ENCODE results near the gene DAAM1.

DAAM1 gene

DNA sequence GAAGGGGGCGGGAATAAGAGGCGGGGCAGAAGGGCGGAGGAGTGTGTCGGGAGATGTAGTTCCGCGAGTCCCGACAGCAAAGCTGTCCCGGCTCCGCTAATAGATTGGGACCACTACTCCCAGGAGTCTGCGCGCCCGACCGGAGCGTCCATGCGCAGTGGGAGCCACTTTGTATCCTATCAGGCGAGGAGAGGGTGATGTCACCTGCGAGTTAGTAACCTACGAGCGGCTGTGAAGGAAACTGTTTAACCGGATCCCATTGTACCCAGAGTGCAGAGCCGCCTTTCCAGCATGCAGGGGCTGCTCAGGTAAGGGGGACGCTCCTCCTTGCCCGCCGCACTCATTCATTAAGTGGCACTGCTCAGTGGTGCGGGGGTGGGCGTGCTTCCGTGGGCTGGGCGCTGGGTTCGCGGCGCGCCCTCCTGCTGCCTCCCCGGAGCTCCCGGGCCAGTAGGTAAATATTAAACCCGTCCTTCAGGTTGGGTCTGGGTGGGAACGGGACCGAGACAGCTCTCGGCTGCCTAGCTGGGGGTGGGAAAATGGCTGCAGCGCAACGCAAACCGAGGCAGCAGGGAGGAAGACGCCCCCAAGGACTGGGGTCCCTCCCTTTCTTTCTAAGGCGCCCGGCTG is at the start of gene DAAM1:
Gene DAAM1 (plus strand): TSS at position 207 of the 630 bp plus-strand sequence. CDS start 74,811 bp downstream, outside the sequence.
- DNase-seq (ENCODE audit: low read depth in 2 of 2) = peak; percentile 82 to 90

DNA sequence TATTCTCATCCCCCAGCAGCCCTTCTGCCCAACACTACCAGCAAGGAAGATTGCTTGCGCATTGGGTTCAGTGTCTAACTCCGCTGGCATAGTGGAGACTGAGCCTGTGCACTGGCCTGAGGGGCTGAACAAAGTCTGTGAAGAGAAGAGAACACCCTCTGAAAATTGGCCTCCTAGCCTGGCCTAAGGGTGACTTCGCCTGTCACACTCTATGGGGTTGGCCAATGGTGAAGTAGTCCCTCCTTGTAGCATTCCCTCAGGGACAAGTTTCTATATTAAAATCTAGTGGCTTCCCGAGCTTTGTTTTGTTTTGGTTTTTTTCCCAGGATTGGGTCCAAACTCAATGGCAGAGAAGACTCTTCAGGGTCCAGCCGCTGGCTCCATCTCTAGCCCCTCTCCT is 49.1 kb upstream of the DAAM1 start:
- no peak for DNase-seq (ENCODE audit: low read depth in 2 of 2)

DNA sequence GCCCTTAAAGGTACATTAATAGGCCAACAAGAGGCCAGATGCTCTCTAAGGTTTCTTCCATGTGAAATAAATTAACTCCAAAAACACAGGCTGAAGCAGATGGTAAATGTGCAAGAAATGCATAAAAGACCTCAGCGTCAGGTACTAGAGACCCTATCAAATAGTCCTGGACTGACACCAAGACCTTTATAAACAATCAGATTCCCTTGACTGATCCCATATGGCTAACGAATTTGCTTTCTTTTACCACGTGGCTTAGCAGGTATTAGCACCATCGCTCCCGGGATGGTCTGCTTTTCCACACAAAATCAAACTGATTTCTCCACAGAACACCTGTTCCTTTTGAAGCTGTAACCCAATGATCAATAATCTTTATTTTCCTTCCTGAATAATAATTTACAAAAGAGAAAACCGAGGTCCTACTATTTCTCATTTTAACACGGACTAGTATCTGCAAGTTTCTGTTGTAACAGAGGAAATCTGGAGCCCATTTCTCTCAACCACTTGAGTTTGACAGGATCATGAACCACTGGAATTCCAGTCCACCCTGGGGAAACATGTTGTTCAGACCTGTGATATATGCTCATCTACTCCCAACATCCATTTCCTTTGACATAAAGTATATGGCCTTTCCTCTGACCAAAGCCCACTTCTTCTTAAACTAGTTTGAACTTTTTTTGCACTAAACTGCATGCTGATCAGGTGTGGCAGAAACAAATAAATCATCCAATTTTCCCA is 48.2 kb upstream of the DAAM1 start:
- no peak for DNase-seq (ENCODE audit: low read depth in 2 of 2)

DNA sequence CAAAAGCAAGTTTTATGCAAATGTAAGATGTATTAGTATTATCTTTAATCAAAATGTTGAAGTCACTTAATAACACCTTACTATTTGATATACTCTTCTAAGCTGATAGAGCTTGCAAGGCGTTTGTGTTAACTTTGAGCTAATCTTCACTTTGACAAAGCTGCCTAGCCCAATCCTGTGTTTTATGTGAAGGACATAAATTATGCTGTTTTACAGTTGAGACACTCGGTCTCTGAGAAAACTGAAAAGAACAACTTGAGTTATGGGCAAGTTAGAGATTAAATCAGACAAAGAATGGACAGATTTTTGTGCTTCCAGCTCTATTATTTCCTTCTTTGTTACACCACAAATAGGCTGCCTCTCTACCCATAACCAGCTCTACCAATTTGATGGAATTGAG is 42.0 kb upstream of the DAAM1 start:
- DNase-seq (ENCODE audit: low read depth in 2 of 2) = no peak

DNA sequence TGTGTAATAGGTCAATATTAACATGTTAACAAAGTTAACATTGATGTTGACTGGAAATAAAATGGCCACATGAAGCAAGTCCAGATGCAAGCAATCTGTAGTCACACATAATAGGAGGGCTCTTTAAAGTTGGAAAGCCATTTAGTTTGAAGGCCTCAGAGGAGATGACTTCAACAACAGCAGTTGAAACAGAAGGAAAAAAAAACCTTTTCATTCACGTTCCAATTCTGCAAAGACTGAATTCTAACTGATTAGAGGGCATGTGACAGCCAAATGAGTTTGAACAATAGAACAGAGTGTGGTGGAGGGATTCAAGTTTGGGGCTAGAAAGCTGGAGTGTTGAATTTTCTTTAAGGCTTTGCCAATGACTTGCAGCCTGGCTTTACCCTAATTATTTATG is 41.5 kb upstream of the DAAM1 start:
- no peak for DNase-seq (ENCODE audit: low read depth in 2 of 2)

DNA sequence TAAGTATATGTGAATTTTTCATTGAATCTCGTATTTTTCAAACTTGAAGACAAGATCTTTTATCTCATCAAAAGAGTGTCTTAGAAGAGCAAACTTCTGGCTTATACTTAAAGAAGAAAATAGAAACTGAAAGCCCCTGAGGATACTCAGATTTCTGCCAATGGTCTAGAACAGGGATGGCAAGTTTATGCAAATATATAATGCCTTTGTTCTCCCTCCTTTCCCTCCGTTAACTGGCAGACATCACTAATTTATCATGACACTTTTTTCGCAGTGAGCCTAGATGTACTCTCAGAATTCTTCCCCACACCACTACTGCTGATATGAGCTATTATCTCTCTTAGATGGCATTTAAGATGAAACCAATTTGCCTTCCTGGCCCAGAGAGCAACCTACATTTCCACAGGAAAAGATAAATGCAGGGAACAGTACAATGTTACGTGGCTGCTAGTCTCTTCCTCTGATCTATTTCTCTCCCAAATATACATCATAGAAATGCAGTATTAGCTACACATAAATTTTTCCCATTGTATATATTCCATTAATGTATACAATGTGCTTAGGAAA is 40.0 kb upstream of the DAAM1 start:
- no peak for DNase-seq (ENCODE audit: low read depth in 2 of 2)

DNA sequence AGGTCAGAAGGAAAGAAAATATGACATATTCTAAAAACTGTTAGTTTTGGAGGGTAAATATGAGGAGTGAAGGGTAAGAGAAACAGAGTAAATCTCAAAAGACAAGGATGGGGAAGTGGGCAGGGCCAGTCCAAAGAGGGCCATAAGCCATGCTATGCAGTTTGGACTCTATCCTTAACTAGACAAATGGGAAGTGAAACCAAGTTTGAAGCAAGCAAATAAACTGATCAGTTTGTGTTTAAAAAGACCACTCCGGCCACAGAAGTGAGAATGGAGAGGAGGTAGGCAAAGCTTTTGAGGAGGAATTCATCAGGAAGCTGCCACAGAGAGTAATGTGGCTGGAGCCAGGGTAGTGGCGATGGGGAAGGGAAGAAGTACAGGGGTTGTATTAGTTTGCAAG is 37.5 kb upstream of the DAAM1 start:
- DNase-seq (ENCODE audit: low read depth in 2 of 2) = no peak

DNA sequence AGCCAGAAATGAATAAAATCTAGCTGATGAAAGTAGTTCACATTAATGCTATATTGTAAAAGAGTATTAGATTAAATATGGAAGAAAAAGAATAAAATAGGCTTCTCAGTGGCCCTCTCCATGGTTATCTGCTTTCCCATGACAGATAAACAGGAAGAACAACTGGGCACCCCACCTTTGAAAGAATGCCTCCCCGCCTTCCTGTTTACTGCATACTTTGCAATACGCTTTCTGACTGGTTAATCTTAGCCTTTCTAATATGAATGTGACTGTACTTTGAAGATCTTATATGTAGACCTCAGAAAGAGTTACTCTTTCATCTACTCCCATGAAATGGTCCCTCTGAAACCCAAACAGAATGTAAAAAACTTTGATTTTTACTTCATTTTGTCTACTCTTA is 34.1 kb upstream of the DAAM1 start:
- DNase-seq (ENCODE audit: low read depth in 2 of 2) = no peak

DNA sequence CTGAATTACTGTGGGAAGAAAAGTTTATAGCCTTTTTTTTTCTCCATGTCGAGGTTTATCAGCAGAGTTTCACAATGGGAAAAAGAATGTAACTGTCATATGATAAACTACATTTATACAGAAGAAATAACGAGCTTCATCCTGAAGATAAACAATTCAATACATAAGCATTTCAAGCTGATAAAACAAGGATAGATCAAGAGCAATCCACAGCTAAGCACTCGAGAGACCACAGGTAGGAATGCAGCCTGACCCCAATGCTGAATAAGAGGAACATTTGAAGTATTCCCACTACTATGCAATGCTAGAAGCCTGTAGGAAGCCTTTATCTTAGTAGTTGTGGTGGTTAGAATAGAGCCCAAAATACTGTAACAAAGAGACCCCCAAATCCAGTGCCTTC is 32.6 kb upstream of the DAAM1 start:
- no peak for DNase-seq (ENCODE audit: low read depth in 2 of 2)

- no peak for DNase-seq (ENCODE audit: low read depth in 2 of 2)
Observed at GRCh38 chr14:59159169-59159568, 29.3 kb upstream of the DAAM1 start.

- no peak for DNase-seq (ENCODE audit: low read depth in 2 of 2)
Observed at GRCh38 chr14:59160506-59160905, 28.0 kb upstream of the DAAM1 start.

- DNase-seq (ENCODE audit: low read depth in 2 of 2) = no peak
Observed at GRCh38 chr14:59161561-59162175, 26.8 kb upstream of the DAAM1 start.

DNA sequence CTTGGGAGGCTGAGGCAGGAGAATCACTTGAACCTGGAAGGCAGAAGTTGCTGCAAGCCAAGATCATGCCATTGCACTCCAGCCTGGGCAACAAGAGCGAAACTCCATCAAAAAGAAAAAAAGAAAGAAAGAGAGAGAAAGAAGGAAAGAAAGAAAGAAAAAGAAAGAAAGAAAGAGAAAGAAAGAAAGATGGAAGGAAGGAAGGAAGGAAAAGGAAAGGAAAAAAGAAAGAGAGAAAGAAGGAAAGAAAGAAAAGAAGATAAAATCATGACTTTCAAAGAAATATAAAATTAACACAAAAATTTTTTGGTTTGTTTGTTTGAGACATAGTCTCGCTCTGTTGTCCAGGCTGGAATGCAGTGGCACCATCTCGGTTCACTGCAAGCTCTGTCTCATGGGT is 22.2 kb upstream of the DAAM1 start:
- DNase-seq (ENCODE audit: low read depth in 2 of 2) = no peak

DNA sequence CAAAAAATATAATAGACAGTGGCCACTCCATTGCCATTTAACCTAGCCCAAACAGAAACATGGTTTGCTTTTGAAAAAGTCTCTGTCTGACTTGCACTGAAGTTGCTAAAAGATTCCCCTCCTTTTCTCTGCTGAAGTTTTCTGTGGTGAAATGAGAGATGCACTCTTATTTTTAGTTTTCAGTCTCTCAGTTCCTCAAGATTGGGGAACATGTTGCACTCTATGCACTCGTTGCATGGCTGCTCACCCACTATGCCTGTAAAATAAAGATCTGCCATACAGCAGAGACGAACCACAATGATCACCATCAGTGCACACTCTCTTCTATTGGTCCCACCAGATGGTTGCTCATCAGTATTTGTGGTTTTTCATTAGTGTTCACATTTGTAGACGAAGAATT is 13.1 kb upstream of the DAAM1 start:
- no peak for DNase-seq (ENCODE audit: low read depth in 2 of 2)

- no peak for DNase-seq (ENCODE audit: low read depth in 2 of 2)
Observed at GRCh38 chr14:59176765-59177164, 11.7 kb upstream of the DAAM1 start.

GRCh38 chr14:59177262-59177661 is 11.2 kb upstream of the DAAM1 start:
- no peak for DNase-seq (ENCODE audit: low read depth in 2 of 2)

- no peak for DNase-seq (ENCODE audit: low read depth in 2 of 2)
Observed at GRCh38 chr14:59181791-59182190, 6.7 kb upstream of the DAAM1 start.

GRCh38 chr14:59182641-59183040 is 5.8 kb upstream of the DAAM1 start:
- no peak for DNase-seq (ENCODE audit: low read depth in 2 of 2)

GRCh38 chr14:59183150-59183549 is 5.3 kb upstream of the DAAM1 start:
- no peak for DNase-seq (ENCODE audit: low read depth in 2 of 2)

DNA sequence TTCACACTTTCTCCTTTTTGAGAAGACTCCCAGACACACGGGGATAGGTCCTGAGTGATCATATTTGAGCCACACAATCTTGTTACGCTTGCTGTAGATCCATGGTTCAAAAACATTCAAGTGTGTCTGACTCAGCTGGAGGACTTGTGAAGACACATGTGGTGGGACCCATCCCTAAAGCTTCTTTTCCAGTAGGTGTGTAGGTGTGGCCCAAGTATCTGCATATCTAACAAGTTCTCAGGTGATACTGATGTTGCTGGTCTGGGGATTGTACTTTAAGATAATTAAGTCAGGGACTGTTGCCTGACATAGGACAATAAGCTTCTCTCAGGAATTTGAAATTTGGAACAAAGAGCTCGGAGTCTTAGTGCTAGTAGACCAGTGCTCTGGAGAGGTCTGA is 4.1 kb upstream of the DAAM1 start:
- DNase-seq (ENCODE audit: low read depth in 2 of 2) = no peak

GRCh38 chr14:59185676-59186075 is 2.8 kb upstream of the DAAM1 start:
- no peak for DNase-seq (ENCODE audit: low read depth in 2 of 2)

DNA sequence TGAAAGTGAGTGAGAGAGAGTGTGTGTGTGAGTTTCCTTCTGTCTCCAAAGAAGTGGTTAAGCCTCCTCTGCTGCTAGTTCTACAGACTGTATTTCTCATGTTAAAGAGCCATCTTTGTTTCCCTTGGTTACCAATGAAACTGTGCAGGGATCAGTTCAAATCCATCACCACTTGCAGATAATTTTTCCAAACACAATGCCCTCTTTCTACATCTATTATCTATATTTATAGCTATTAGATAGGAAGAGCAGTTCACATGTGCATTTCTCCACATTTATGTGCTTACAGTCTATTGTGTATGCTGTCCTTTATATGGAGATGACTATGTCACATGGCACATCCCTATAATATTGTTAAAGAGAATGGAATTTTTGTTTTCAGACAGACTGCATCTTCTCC is 2.2 kb upstream of the DAAM1 start:
- no peak for DNase-seq (ENCODE audit: low read depth in 2 of 2)

DNA sequence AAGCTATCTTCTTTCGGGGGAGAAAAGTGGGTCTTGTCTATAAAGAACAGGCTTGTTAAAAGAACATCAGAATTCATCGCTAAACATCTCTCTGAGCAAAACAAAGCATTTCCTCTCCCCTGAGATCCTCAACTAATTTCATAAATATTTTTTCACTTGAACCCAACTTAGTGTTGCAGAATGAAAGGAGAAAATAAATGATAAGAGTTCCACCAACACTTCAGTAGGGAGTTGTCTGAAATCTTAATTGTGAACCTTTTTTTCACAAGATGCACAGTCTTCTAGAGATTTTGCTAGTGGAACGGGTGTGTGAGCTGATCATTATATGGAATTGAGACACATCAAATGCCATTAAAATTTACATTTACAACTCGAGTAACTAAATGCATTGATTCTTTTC is 1.3 kb upstream of the DAAM1 start:
- no peak for DNase-seq (ENCODE audit: low read depth in 2 of 2)

Data from stimulated activated CD4-positive, alpha-beta T cell treated with anti-CD3 and anti-CD28 coated beads, Interleukin-1b, Interleukin-23, amount 100 ng/mL, for 1 hour (primary cell).